NCI-H345 treated with DMSO at 0.1 percent for 48 hours (cell line): ENCODE data around the gene MBD6.
A peak's percentile ranks its signal among the peaks of the same experiment; 100 is the strongest.
"Not testable (repeated sequence)": the region's sequence is repeated elsewhere in the genome, so short reads cannot be mapped to it uniquely, and the experiment has no call there.

Source experiments
- DNase-seq: peaks from one replicate; lab custom pipeline; 2025; ENCODE audit not compliant: unreplicated experiment; lab: John Stamatoyannopoulos, UW

Gene MBD6

DNA sequence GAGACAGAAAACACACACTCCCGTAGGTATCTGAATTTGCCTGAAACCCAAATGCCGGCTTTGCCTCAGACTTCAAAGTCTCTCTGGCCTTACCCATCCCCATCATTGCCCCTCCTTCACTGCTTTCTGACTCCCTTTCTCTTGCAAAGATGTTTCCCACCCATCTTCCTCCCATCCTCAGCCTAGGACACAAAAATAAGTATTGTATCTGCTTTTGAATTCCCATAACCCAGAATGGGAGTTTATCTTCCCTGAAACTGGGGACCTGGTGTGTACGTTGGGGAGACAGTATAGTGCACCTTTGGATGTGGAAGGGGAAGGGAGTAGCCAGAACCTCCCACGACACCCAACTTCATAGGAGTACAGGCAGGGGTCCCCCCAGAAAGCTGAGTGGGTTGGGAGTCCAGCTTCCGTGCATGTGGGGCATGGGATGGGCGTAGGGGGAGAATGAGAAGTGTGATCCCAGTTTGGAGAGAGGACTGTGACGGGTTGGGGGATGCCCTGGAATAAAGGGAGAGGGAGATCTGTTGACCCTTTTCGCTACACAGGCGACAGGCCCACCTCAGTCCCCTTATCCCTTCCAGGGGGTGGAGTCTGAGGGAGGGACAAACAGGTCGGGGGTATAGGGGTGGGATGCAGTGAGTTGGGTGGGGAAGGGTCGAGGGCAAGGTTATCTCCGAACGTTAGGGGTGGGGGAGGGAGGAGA lies 26.7 kb downstream of the MBD6 start:
- no peak for DNase-seq

- DNase-seq = peak; percentile 27
Measured at GRCh38 chr12:57549909-57550640, 27.5 kb downstream of the MBD6 start, which contains the start of gene KIF5A. Gene KIF5A (plus strand): TSS chr12:57550044. CDS start chr12:57550272, 228 bp downstream.

GRCh38 chr12:57550641-57551549 lies 28.3 kb downstream of the MBD6 start:
- no peak for DNase-seq

GRCh38 chr12:57551637-57552305 lies 29.1 kb downstream of the MBD6 start:
- DNase-seq = no peak

GRCh38 chr12:57552306-57552651 lies 29.7 kb downstream of the MBD6 start:
- no peak for DNase-seq

GRCh38 chr12:57552835-57553313 lies 30.2 kb downstream of the MBD6 start:
- no peak for DNase-seq

DNA sequence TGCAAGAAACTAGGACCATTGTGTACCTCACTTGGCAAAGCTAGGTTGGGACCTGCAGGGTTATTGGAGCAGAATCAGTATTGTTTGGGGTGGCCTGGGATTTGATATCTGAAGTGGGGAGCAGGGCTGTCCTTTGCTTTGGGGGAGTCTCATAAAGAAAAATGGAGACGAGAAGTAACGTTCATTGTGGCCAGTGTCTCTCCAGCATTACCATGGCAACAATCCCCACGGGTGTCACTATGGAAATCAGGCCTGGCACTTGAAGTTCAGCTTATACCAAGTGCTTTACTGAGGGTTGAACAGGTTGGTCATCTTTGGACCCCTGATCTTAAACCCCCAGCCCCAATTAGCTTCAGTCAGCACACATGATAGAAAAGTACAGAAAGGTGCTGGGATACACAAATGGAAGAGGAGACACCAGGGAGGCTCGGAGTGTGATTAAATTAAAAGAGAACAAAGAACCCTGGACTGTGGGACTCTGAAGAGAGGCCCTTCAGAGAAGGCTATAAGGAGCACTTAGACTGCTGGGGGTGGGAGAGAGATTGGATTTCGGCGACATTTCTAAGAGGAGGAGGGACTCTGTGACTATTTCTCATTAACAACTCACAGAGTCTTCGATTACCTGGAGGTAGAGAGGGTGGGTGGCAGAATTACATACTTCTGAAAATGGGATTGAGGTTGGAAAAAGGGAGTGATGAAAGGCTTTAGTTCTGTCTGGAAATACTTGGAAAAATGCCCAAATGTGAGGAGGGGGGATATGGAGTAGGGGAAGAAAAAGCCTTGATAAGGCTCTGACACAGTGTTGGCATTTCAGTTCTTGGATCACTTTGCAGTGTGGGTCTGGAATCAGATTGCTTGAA lies 30.9 kb downstream of the MBD6 start:
- DNase-seq = no peak

DNA sequence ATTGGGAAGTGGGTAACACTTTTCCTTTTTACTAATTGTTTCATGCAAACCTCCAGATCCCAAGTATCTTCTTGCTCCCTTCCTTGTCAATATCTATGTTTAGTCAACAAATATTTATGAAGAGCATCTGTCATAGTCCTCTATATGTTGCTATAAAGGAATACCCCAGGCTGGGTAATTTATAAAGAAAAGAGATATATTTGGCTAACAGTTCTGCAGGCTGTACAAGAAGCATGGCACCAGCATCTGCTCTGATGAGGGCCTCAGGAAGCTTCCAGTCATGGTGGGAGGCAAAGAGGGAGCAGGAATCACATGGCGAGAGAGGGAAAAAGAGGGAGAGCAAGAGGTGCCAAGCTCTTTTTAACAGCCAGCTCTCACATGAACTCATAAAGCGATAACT lies 31.8 kb downstream of the MBD6 start:
- no peak for DNase-seq

GRCh38 chr12:57554897-57555296 lies 32.3 kb downstream of the MBD6 start:
- no peak for DNase-seq

DNA sequence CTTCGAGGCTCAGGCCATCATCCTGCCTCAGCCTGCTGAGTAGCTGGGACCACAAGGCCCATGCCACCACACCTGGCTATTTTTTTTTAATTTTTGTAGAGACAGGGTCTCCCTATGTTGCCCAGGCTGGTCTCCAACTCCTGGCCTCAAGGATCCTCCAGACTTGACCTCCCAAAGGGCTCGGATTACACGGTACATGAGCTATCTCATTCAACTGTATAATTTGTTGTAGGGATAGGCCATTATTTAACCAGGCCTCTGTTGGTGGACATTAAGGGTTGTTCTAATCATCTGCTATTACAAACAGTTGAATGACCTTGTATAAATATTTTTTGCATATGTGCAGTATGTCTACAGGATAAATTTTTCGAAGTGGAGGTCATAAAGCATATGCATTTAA lies 36.2 kb downstream of the MBD6 start:
- no peak for DNase-seq

- DNase-seq = no peak
Measured at GRCh38 chr12:57560516-57560915, 37.9 kb downstream of the MBD6 start.

DNA sequence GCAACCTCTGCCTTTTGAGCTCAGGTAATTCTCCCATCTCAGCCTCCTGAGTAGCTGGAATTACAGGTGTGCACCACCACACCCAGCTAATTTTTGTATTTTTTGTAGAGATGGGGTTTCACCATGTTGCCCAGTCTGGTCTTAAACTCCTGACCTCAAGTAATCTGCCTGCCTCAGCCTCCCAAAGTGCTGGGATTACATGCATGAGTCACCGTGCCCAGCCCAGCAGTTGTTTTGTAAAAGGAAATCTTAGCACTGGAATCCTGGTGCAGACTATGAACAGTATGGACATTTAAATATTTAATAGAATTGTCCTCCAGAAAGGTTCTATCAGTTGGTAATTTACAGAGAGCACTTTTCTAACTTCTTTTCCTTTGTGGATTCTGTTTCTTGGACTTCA lies 38.5 kb downstream of the MBD6 start:
- not testable (repeated sequence) for DNase-seq

DNA sequence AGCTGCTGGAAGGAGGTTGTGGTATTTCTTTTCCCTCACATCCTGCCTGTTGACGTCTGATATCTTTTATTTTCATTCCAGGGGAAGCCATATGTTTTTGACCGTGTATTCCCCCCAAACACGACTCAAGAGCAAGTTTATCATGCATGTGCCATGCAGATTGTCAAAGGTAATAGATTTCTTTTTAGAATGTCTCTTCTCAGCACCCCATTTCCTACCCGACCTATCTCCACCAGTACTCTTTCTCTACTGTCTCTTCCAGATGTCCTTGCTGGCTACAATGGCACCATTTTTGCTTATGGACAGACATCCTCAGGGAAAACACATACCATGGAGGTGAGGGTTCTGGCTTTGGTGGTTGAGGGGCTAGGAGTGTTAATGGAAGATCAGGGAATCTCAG lies 40.7 kb downstream of the MBD6 start:
- no peak for DNase-seq

DNA sequence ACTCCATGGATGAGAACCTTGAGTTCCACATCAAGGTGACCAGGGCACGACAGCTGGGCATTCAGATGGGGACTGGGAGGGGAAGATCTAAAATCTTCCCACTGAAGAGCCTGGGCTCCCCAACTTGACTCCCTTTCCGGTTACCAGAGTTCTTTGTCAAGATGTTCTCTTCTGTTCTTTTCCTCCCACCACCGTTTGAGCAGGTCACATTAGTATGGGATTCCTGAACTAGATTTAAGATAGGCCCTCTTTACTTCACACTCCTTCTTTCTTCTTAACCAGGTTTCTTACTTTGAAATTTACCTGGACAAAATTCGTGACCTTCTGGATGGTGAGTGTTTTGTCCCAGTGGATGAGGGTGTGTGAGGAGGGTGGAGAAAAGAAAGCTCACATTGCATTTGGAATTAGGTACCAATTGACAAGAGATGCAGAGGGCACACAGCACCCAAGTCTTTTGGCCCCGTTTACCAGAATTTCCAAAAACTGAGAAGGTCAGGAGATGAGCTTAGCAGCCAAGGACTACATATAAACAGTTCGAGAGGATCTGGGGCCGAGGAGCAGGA lies 41.6 kb downstream of the MBD6 start:
- no peak for DNase-seq

DNA sequence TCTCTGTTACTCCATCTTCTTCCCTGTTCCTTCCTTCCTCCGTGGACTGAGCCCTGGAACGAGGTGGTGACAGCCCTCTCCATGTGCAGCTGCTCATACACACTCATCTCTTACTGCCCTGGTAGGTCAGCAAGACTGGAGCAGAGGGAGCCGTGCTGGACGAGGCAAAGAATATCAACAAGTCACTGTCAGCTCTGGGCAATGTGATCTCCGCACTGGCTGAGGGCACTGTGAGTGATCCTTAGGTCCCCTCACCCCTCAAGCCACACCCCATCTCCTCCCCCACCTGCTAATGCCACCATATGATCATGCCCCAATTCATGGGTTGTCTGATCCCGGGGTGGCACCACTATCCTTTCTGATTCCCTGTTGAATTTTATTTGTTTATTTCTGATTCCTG lies 46.2 kb downstream of the MBD6 start:
- DNase-seq = no peak

- no peak for DNase-seq
Measured at GRCh38 chr12:57569858-57570257, 47.2 kb downstream of the MBD6 start.

GRCh38 chr12:57570438-57570837 lies 47.8 kb downstream of the MBD6 start:
- DNase-seq = not testable (repeated sequence)

DNA sequence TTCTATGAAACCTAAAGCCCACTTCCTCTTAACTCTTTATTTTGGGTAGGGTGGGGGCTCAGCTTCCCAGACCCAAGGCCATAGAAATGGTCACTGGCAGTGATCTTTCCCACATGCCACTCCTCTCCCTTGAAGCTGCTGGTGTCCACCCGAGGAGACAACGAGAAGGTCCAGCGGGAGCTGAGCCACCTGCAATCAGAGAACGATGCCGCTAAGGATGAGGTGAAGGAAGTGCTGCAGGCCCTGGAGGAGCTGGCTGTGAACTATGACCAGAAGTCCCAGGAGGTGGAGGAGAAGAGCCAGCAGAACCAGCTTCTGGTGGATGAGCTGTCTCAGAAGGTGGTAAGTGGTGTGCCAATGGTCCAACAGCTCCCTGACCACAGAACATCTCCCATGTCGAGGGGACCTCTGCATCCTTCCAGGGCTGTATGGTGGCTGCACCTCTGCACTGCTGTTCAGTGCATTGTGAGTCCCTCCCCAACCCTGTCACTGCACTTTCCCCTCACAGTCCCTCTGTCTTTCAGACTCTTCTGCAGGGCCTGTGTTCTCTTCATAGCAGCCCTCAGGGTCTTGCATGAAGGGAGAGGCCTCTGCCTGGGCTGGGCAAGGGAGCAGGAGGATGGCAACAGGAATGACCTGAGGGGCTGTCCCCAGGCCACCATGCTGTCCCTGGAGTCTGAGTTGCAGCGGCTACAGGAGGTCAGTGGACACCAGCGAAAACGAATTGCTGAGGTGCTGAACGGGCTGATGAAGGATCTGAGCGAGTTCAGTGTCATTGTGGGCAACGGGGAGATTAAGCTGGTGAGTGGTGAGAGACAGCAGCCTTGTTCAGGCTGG lies 49.5 kb downstream of the MBD6 start:
- no peak for DNase-seq

DNA sequence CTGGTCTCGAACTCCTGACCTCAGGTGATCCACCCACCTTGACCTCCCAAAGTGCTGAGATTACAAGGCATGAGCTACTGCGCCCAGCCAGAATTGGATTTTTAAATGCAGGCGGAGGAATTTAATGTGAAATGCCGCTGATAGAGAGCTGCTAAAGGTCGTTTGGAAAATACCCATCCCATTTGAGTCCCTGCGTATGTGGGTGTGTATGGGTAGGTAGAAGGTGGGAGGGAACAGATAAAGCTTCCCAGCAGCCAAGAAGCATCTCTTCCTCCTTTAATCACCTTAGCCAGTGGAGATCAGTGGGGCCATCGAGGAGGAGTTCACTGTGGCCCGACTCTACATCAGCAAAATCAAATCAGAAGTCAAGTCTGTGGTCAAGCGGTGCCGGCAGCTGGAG lies 52.2 kb downstream of the MBD6 start:
- no peak for DNase-seq
